Endometrial microvascular endothelial cells (primary cell): ENCODE measurements around the gene PACSIN3. TPM values are rescaled to one million over a fixed set of nuclear protein-coding genes. Genes with fewer than 3 reads are reported as not detected.

Experiments used
- in situ Hi-C: cut with HindIII; loops from 2 replicates; pipeline ENCODE4 v1.10.0; 2017; ENCODE audit warnings: low sequenced_read_pairs, low pct_unique_long_range_greater_than_20kb; ENCODE audit errors: inconsistent ontology term
- total RNA-seq: library from RNA; depleted of rRNA; stranded (reverse); fragments of >200 nt; gene quantifications from one replicate; pipeline ENCODE4 v1.2.3, GENCODE V29; 2015; ENCODE audit errors: inconsistent ontology term

PACSIN3 gene
- total RNA-seq, 1 donor from 2014 or later: 12.0 TPM

- in situ Hi-C loops: no loop called here
Observed at GRCh38 chr11:47160753-47161133, 25.5 kb downstream of the PACSIN3 start.

GRCh38 chr11:47158242-47158641 is 28.0 kb downstream of the PACSIN3 start:
- in situ Hi-C loops: no loop called here

GRCh38 chr11:47157805-47158204 is 28.4 kb downstream of the PACSIN3 start:
- in situ Hi-C loops: no loop called here

DNA sequence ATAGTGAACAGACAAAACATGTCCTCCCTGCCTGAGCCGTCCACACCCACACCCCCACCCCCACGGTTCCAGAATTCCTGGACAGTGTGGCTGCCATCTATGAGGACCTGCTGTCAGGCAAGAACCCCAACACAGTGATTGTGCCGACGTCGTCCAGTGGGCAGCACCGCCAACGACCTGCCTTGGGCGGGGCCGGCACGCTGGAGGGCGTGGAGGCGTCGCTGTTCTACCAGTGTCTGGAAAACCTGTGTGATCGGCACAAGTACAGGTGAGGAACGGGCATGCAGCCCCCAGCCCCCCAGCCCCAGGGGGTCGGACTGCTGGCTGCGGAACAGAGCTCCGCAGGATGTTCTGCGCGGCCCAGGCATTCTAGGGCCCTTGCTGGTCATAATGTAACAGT is 29.3 kb downstream of the PACSIN3 start:
- in situ Hi-C loops: no loop called here

DNA sequence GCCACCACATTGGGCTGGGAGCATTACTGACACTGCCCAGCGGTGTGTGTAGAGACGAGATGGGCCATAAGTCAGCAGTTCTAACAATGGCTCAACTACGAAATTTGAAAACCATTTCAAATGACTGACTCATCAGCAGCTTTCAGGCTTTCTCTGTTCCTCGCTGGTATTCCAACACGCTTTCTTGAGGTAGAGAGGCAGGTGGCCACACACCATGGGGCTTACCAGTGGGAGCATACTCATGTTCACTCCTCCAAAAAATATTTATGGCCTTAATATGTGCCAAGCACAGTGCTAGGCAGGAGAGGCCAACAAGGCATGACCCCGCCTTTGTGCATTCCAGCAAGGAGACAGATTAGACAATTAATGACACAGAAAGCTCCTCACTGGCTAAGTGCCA is 29.9 kb downstream of the PACSIN3 start:
- in situ Hi-C loops: no loop called here

- in situ Hi-C loops: no loop called here
Observed at GRCh38 chr11:47155879-47156278, 30.4 kb downstream of the PACSIN3 start.

- in situ Hi-C loops: no loop called here
Observed at GRCh38 chr11:47154616-47155570, 31.3 kb downstream of the PACSIN3 start.

- in situ Hi-C loops: no loop called here
Observed at GRCh38 chr11:47152953-47153950, 33.0 kb downstream of the PACSIN3 start.

- in situ Hi-C loops: no loop called here
Observed at GRCh38 chr11:47152126-47152952, 33.9 kb downstream of the PACSIN3 start.

GRCh38 chr11:47149782-47150181 is 36.5 kb downstream of the PACSIN3 start:
- in situ Hi-C loops: no loop called here

- in situ Hi-C loops: no loop called here
Observed at GRCh38 chr11:47148903-47149531, 37.2 kb downstream of the PACSIN3 start.

- in situ Hi-C loops: no loop called here
Observed at GRCh38 chr11:47148270-47148669, 38.0 kb downstream of the PACSIN3 start.

- in situ Hi-C loops: no loop called here
Observed at GRCh38 chr11:47147681-47148080, 38.6 kb downstream of the PACSIN3 start.

DNA sequence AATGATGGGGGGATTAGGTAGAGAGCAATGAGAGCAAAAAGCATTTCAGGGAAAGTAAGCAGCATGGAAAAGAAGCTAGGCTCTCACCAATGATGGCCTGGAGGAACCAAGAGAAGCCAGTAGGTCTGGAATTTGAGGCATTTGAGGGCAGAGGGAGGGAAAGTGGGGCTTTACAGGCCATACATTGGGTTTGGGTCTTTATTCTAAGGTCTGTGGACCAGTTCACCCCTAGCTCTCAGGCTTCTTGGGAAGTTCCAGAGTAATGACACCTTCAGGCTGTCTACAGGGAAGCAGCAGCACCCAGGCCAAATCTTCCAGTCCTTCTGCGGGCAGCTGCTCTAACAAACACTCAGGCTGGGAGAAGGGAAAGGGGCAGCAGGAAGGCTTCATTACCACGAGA is 39.0 kb downstream of the PACSIN3 start:
- in situ Hi-C loops: no loop called here

DNA sequence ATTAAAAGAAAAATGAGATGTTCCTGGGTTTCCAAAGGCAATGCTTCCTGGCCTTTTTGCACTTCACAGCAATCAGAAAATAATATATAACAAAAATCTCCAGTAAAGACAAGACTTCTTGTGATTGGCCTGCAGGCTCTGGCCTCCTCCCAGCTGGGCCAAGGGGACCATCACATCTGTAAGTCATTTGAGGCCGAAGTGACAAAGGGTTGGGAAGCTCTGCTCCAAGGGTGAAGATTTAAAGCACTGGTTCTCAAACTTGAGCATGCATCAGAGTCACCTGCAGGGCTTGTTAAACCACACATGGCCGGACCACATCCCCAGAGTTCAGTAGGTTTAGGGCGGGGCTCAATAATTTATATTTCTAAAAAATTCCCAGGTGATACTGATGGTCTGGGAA is 41.7 kb downstream of the PACSIN3 start:
- in situ Hi-C loops: no loop called here

DNA sequence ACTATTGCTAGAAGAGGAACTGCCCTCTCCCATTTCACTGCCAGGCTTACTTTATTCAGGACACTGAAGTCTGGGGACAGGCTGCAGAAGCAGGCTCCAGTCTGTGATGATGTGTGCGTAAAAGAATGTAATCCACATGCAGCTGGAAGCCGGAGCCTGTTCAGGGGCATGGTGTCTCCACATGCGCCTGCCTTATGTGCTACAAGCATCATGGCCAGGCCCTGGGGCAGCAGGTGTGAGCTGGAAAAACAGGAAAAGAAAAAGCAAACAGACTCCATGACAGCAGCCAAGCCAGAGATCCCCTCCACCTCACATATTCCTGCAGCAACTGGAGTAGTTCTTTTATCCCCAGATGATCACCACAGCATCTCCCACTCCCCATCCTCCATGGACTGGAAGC is 42.9 kb downstream of the PACSIN3 start:
- in situ Hi-C loops: no loop called here

- in situ Hi-C loops: no loop called here
Observed at GRCh38 chr11:47139878-47140277, 46.4 kb downstream of the PACSIN3 start.

- in situ Hi-C loops: no loop called here
Observed at GRCh38 chr11:47137476-47137875, 48.8 kb downstream of the PACSIN3 start.
